Measurements from ENCODE around the gene LEFTY1. TPM values are rescaled to one million over a fixed set of nuclear protein-coding genes. Genes with fewer than 3 reads are reported as not detected.

The LEFTY1 gene
- total RNA-seq, 1 experiment from 2014 or later, result not detected

DNA sequence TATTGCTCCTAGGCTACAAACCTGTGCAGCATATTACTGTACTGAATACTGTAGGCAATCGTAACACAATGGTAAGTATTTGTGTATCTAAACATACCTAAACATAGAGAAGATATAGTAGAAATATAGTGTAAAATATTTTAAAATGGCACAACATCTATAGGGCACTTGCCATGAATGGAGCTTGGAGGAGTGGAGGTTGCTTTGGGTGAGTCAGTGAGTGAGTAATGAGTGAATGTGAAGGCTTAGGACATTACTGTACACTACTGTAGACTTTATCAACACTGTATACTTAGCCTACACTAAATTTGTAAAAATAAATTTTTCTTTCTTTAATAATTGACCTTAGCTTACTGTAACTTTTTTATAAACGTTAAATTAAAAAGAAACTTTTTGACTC is 44.1 kb upstream of the LEFTY1 start:
- TF ChIP-seq TCF7L2 (IDR thresholded peaks at IDR 0.05; ENCODE audit: low read depth, low read length) (no peak), POLR2AphosphoS5 (IDR thresholded peaks at IDR 0.05; ENCODE audit: low read depth, low read length) (no peak), SIN3A (IDR thresholded peaks at IDR 0.05; ENCODE audit: borderline replicate concordance, insufficient read depth, low read depth, low read length) (no peak)
- TF ChIP-seq, protein P1, sequence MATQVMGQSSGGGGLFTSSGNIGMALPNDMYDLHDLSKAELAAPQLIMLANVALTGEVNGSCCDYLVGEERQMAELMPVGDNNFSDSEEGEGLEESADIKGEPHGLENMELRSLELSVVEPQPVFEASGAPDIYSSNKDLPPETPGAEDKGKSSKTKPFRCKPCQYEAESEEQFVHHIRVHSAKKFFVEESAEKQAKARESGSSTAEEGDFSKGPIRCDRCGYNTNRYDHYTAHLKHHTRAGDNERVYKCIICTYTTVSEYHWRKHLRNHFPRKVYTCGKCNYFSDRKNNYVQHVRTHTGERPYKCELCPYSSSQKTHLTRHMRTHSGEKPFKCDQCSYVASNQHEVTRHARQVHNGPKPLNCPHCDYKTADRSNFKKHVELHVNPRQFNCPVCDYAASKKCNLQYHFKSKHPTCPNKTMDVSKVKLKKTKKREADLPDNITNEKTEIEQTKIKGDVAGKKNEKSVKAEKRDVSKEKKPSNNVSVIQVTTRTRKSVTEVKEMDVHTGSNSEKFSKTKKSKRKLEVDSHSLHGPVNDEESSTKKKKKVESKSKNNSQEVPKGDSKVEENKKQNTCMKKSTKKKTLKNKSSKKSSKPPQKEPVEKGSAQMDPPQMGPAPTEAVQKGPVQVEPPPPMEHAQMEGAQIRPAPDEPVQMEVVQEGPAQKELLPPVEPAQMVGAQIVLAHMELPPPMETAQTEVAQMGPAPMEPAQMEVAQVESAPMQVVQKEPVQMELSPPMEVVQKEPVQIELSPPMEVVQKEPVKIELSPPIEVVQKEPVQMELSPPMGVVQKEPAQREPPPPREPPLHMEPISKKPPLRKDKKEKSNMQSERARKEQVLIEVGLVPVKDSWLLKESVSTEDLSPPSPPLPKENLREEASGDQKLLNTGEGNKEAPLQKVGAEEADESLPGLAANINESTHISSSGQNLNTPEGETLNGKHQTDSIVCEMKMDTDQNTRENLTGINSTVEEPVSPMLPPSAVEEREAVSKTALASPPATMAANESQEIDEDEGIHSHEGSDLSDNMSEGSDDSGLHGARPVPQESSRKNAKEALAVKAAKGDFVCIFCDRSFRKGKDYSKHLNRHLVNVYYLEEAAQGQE (IDR thresholded peaks at IDR 0.05; ENCODE audit: insufficient read depth in 1 of 2, low read depth in 2 of 2, low read length in 1 of 2), result no peak
- TF ChIP-seq, protein P2, sequence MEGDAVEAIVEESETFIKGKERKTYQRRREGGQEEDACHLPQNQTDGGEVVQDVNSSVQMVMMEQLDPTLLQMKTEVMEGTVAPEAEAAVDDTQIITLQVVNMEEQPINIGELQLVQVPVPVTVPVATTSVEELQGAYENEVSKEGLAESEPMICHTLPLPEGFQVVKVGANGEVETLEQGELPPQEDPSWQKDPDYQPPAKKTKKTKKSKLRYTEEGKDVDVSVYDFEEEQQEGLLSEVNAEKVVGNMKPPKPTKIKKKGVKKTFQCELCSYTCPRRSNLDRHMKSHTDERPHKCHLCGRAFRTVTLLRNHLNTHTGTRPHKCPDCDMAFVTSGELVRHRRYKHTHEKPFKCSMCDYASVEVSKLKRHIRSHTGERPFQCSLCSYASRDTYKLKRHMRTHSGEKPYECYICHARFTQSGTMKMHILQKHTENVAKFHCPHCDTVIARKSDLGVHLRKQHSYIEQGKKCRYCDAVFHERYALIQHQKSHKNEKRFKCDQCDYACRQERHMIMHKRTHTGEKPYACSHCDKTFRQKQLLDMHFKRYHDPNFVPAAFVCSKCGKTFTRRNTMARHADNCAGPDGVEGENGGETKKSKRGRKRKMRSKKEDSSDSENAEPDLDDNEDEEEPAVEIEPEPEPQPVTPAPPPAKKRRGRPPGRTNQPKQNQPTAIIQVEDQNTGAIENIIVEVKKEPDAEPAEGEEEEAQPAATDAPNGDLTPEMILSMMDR (IDR thresholded peaks at IDR 0.05), result no peak
- BruUV-seq (replicated peaks), result no TSS peak
- Histone ChIP-seq H3K36me3 (ENCODE audit: control insufficient read depth, insufficient read depth, low read length) (no peaks in the 10 kb centered on the region), H3K4me3 (ENCODE audit: low read depth in 2 of 2, low read length in 2 of 2) (no peak overlapping the region), H3K9me3 (ENCODE audit: control insufficient read depth, insufficient read depth, low read depth, low read length) (no peaks in the 10 kb centered on the region), H3K4me1 (ENCODE audit: control insufficient read depth, insufficient read depth, low read length) (no peaks in the 10 kb centered on the region), H3K27ac (ENCODE audit: low read length) (no peak overlapping the region), H3K27me3 (ENCODE audit: control insufficient read depth, insufficient read depth, low read length) (no peaks in the 10 kb centered on the region)
- ChIA-PET POLR2A (no interaction called here), CTCF (no interaction called here)
- in situ Hi-C loops (cut with HindIII; ENCODE audit: low pct_unique_long_range_greater_than_20kb, low sequenced_read_pairs), result no loop called here
- intact Hi-C loops (cut with micrococcal nuclease; ENCODE audit: unreplicated experiment), result no loop called here
- peak; percentile 86 for ATAC-seq
- DNase-seq (ENCODE audit: low read depth, low spot score), result peak; percentile 41

DNA sequence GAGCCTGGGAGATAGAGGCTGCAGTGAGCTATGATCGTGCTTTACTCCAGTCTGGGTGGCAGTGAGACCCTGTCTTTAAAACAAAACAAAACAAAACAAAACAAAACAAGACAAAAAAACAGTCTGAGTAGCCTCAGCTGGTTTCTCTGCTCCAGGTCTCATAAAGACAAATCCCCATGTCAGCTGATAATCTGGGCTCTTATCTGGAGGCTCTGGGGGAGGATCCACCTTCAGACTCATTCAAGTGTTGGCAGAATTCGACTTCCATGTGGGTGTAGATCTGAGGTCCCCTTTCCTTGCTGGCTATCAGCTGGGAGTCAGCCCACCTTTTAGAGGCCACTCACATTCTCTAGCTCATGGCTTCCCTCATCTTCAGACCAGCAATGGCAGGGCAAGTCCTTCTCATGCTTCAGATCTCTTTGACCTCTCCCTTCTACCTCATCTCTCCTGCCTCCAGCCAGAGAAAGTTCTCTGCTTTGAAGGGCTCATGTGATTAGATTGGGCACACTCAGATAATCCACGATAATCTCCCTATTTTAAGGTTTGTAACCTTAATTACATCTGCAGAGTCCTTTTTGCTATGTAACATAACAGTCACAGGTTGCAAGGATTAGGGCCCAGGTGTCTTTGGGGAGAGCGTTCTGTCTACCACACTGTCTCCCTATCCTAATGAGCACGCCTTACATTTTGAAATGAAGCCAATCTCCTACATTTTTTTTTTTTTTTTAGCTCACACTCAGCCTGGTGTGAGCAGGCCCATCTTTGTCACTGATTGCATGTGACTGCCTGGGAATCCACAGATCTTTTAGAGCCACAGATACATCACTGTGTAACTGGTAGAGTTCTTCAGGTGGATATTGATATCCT is 42.6 kb upstream of the LEFTY1 start:
- in situ Hi-C loops (cut with HindIII; ENCODE audit: low pct_unique_long_range_greater_than_20kb, low sequenced_read_pairs), result no loop called here
- TF ChIP-seq TCF7L2 (IDR thresholded peaks at IDR 0.05; ENCODE audit: low read depth, low read length), result no peak
- no peaks in the 10 kb centered on the region for H3K36me3 ChIP-seq (ENCODE audit: control insufficient read depth, insufficient read depth, low read length)
- no peaks in the 10 kb centered on the region for H3K27me3 ChIP-seq (ENCODE audit: control insufficient read depth, insufficient read depth, low read length)
- H3K4me3 ChIP-seq (ENCODE audit: low read depth in 2 of 2, low read length in 2 of 2), result no peak overlapping the region
- intact Hi-C loops (cut with micrococcal nuclease; ENCODE audit: unreplicated experiment), result no loop called here
- no TSS peak for BruUV-seq (replicated peaks)
- ChIA-PET POLR2A (interaction anchor here (0.6 kb wide), 1 partner anchor 9 kb away, joined by 4 read pairs; no protein-coding TSS in a partner anchor), CTCF (interaction anchor here (0.5 to 1.2 kb wide), 3 partner anchors 11 to 110 kb away, joined by 3 to 8 read pairs (median 3); no protein-coding TSS in a partner anchor)
- H3K27ac ChIP-seq (ENCODE audit: low read length), result no peak overlapping the region
- H3K9me3 ChIP-seq (ENCODE audit: control insufficient read depth, insufficient read depth, low read depth, low read length), result no peaks in the 10 kb centered on the region
- DNase-seq (ENCODE audit: low read depth, low spot score), result no peak
- H3K4me1 ChIP-seq (ENCODE audit: control insufficient read depth, insufficient read depth, low read length), result no peaks in the 10 kb centered on the region
- ATAC-seq, result no peak

DNA sequence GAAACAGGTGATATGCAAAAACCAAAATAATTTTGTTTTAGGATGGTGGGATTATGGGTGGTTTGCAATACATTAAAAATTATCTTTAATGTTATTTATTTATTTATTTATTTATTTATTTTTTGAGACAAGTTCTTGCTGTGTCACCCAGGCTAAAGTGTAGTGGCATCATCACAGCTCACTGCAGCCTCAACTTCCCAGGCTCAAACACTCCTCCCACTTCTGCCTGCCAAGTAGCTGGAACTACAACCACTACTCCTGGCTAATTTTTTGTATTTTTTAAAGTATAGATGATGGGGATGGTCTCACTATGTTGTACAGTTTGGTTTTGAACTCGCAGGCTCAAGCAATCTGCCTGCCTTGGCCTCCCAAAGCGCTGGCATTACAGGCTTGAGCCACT is 41.6 kb upstream of the LEFTY1 start:
- Histone ChIP-seq H3K4me1 (ENCODE audit: control insufficient read depth, insufficient read depth, low read length) (no peaks in the 10 kb centered on the region), H3K27ac (ENCODE audit: low read length) (no peak overlapping the region), H3K4me3 (ENCODE audit: low read depth in 2 of 2, low read length in 2 of 2) (no peak overlapping the region), H3K36me3 (ENCODE audit: control insufficient read depth, insufficient read depth, low read length) (no peaks in the 10 kb centered on the region), H3K27me3 (ENCODE audit: control insufficient read depth, insufficient read depth, low read length) (no peaks in the 10 kb centered on the region), H3K9me3 (ENCODE audit: control insufficient read depth, insufficient read depth, low read depth, low read length) (no peaks in the 10 kb centered on the region)
- ChIA-PET POLR2A (interaction anchor here (0.6 kb wide), 1 partner anchor 137 kb away, joined by 3 read pairs; no protein-coding TSS in a partner anchor), CTCF (interaction anchor here (0.5 to 0.7 kb wide), 2 partner anchors 109 to 276 kb away, joined by 3 to 11 read pairs; no protein-coding TSS in a partner anchor)
- in situ Hi-C loops (cut with HindIII; ENCODE audit: low pct_unique_long_range_greater_than_20kb, low sequenced_read_pairs), result no loop called here
- intact Hi-C loops (cut with micrococcal nuclease; ENCODE audit: unreplicated experiment), result no loop called here
- TF ChIP-seq, protein P2 (IDR thresholded peaks at IDR 0.05), result no peak
- no peak for TF ChIP-seq POLR2AphosphoS5 (IDR thresholded peaks at IDR 0.05; ENCODE audit: low read depth, low read length)
- TF ChIP-seq, protein P1 (IDR thresholded peaks at IDR 0.05; ENCODE audit: insufficient read depth in 1 of 2, low read depth in 2 of 2, low read length in 1 of 2), result no peak
- no peak for TF ChIP-seq TCF7L2 (IDR thresholded peaks at IDR 0.05; ENCODE audit: low read depth, low read length)
- no peak for TF ChIP-seq SIN3A (IDR thresholded peaks at IDR 0.05; ENCODE audit: borderline replicate concordance, insufficient read depth, low read depth, low read length)
- ATAC-seq (no peak), DNase-seq (ENCODE audit: low read depth, low spot score) (no peak)
- BruUV-seq (replicated peaks), result no TSS peak

All from Panc1 (cell line).